Trophoblast cell (in vitro differentiated cells and primary cell): Measurements from ENCODE around the gene CRYBG2.

Source experiments
- DNase-seq, 2 donors: peaks; one replicate each; pipeline ENCODE4 v3.0.0-alpha.2; 2016
- H2AFZ ChIP-seq: 2 replicates; pipeline ENCODE4 v1.6.1; 2013; ENCODE audit warnings: low read length, moderate library complexity, mild to moderate bottlenecking; ENCODE audit not compliant: insufficient read depth, poor library complexity
- H2AK5ac ChIP-seq: 2 replicates; pipeline ENCODE4 v1.6.1; 2013; ENCODE audit warnings: mild to moderate bottlenecking, low read length
- H2BK120ac ChIP-seq: 2 replicates; pipeline ENCODE4 v1.6.1; 2013; ENCODE audit warnings: low read length, mild to moderate bottlenecking, moderate library complexity; ENCODE audit not compliant: insufficient read depth, poor library complexity
- H2BK12ac ChIP-seq: 2 replicates; pipeline ENCODE4 v1.6.1; 2013; ENCODE audit warnings: mild to moderate bottlenecking, low read length, moderate library complexity
- H2BK5ac ChIP-seq: 2 replicates; pipeline ENCODE4 v1.6.1; 2013; ENCODE audit warnings: low read length, low read depth, moderate library complexity, mild to moderate bottlenecking; ENCODE audit not compliant: poor library complexity
- H3K14ac ChIP-seq: 2 replicates; pipeline ENCODE4 v1.6.1; 2013; ENCODE audit warnings: mild to moderate bottlenecking, low read length
- H3K18ac ChIP-seq: 2 replicates; pipeline ENCODE4 v1.6.1; 2013; ENCODE audit warnings: mild to moderate bottlenecking, low read length
- H3K23ac ChIP-seq: 2 replicates; pipeline ENCODE4 v1.6.1; 2013; ENCODE audit warnings: low read length
- H3K27ac ChIP-seq: 2 replicates; pipeline ENCODE4 v1.5.1; 2013; ENCODE audit warnings: low read depth, mild to moderate bottlenecking, inconsistent platforms, low read length, moderate library complexity
- H3K27me3 ChIP-seq: 2 replicates; pipeline ENCODE4 v1.6.1; 2013; ENCODE audit warnings: inconsistent platforms, mild to moderate bottlenecking, low read length, moderate library complexity; ENCODE audit not compliant: insufficient read depth
- H3K36me3 ChIP-seq, 2 experiments: 1 replicate in 1 of 2; 2 replicates in 1 of 2; pipeline ENCODE4 v1.6.1; 2013; ENCODE audit warnings: low read length in 2 of 2, mild to moderate bottlenecking in 2 of 2, moderate library complexity in 1 of 2; ENCODE audit not compliant: insufficient read depth in 2 of 2, control insufficient read depth in 1 of 2
- H3K4ac ChIP-seq: 2 replicates; pipeline ENCODE4 v1.6.1; 2013; ENCODE audit warnings: low read depth, mild to moderate bottlenecking, low read length, moderate library complexity
- H3K4me1 ChIP-seq, 2 experiments: 1 replicate in 1 of 2; 2 replicates in 1 of 2; pipeline ENCODE4 v1.6.1; 2013; ENCODE audit warnings: low read length in 2 of 2, mild to moderate bottlenecking in 2 of 2, moderate library complexity in 1 of 2; ENCODE audit not compliant: insufficient read depth in 2 of 2, control insufficient read depth in 1 of 2
- H3K4me2 ChIP-seq: 2 replicates; pipeline ENCODE4 v1.6.1; 2013; ENCODE audit warnings: inconsistent platforms, mild to moderate bottlenecking, low read length, moderate library complexity
- H3K4me3 ChIP-seq: 2 replicates; pipeline ENCODE4 v1.5.1; 2013; ENCODE audit warnings: mild to moderate bottlenecking, low read depth, low read length, inconsistent platforms
- H3K79me1 ChIP-seq: one replicate; pipeline ENCODE4 v1.6.1; 2013; ENCODE audit warnings: low read length
- H3K79me2 ChIP-seq: 2 replicates; pipeline ENCODE4 v1.6.1; 2013; ENCODE audit warnings: low read length, mild to moderate bottlenecking; ENCODE audit not compliant: control insufficient read depth, insufficient read depth, poor library complexity
- H3K9ac ChIP-seq: 2 replicates; pipeline ENCODE4 v1.6.1; 2013; ENCODE audit warnings: mild to moderate bottlenecking, low read length
- H3K9me3 ChIP-seq: 2 replicates; pipeline ENCODE4 v1.6.1; 2013; ENCODE audit warnings: low read depth, mild to moderate bottlenecking, control low read depth, inconsistent platforms, low read length; ENCODE audit not compliant: insufficient read depth
- H4K12ac ChIP-seq: 2 replicates; pipeline ENCODE4 v1.6.1; 2013; ENCODE audit warnings: low read depth, mild to moderate bottlenecking, low read length, moderate library complexity
- H4K8ac ChIP-seq: 2 replicates; pipeline ENCODE4 v1.6.1; 2013; ENCODE audit warnings: low read depth, mild to moderate bottlenecking, low read length, moderate library complexity
- H4K91ac ChIP-seq: one replicate; pipeline ENCODE4 v1.6.1; 2013; ENCODE audit warnings: low read depth, mild to moderate bottlenecking, low read length, moderate library complexity
- WGBS: extraction: QIAGEN DNeasy Blood & Tissue Kit; methylation state at CpG from one replicate; pipeline ENCODE4 v1.1.7; 2013; ENCODE audit warnings: missing lambda C conversion rate; ENCODE audit not compliant: insufficient read length, insufficient coverage; ENCODE audit errors: extremely low coverage; 5-methylcytosine and 5-hydroxymethylcytosine counted together

The CRYBG2 gene

DNA sequence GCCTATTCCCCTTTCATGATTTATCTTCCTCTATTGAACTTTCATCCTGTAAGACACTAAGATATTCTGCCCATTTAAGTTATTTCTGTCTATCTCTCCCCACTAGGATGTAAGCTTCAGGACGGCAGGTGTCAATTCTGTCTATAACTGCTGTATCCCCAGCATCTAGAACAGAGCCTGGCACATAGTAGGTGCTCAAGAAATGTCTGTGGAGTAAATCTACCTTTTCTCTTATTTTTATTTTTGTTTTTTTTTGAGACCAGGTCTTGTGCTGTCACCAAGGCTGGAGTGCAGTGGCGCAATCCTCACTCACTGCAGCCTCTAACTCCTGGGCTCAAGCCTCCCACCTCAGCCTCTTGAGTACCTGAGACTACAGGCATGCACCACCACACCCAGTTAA is 30.5 kb downstream of the CRYBG2 start:
- Histone ChIP-seq H3K79me1 (no peaks in the 10 kb centered on the region), H3K4me2 (no peak overlapping the region), H2AFZ (no peak overlapping the region), H2AK5ac (no peak overlapping the region), H3K27me3 (no peaks in the 10 kb centered on the region), H3K18ac (no peak overlapping the region), H3K36me3 (peaks cover 38 to 44% of the 10 kb centered on the region in 2 experiments), H3K9ac (no peak overlapping the region), H3K14ac (no peak overlapping the region), H4K8ac (no peak overlapping the region), H3K4me1 (no peaks in the 10 kb centered on the region), H3K27ac (no peak overlapping the region), H4K12ac (no peak overlapping the region), H2BK120ac (no peak overlapping the region), H3K79me2 (no peaks in the 10 kb centered on the region), H3K23ac (no peak overlapping the region), H3K4me3 (no peak overlapping the region), H2BK12ac (no peak overlapping the region), H3K4ac (no peak overlapping the region), H3K9me3 (peaks cover 5% of the 10 kb centered on the region), H2BK5ac (no peak overlapping the region), H4K91ac (no peak overlapping the region)
- no peak for DNase-seq
- WGBS = no CpG with 5 or more reads among the region's 2 CpGs

DNA sequence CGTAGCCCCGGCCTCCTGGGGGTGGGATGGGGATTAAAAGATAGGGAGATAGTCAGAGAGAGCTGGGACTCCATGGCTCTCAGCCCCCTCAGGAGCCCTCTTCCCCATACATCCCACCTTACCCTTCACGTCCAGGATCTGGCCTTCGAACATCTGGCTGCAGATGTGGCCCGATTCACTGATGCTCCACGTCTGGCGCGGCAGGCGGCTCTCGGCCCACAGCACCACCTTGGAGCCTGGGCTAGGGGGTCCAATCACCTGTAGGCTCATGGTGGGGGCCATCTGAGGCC is 31.9 kb downstream of the CRYBG2 start:
- H2AK5ac ChIP-seq = no peak overlapping the region
- H2BK120ac ChIP-seq = no peak overlapping the region
- H3K4ac ChIP-seq = no peak overlapping the region
- no peak overlapping the region for H4K91ac ChIP-seq
- no peak overlapping the region for H4K12ac ChIP-seq
- H3K4me1 ChIP-seq = peaks cover 6 to 8% of the 10 kb centered on the region in 2 experiments
- no peak overlapping the region for H4K8ac ChIP-seq
- no peak overlapping the region for H3K23ac ChIP-seq
- no peak overlapping the region for H3K9ac ChIP-seq
- DNase-seq = no peak
- H2AFZ ChIP-seq = no peak overlapping the region
- H2BK12ac ChIP-seq = no peak overlapping the region
- H2BK5ac ChIP-seq = no peak overlapping the region
- WGBS = no CpG with 5 or more reads among the region's 10 CpGs
- H3K27ac ChIP-seq = no peak overlapping the region
- H3K79me2 ChIP-seq = no peaks in the 10 kb centered on the region
- no peaks in the 10 kb centered on the region for H3K79me1 ChIP-seq
- H3K14ac ChIP-seq = no peak overlapping the region
- H3K4me3 ChIP-seq = no peak overlapping the region
- H3K4me2 ChIP-seq = no peak overlapping the region
- H3K36me3 ChIP-seq = peaks cover 37 to 40% of the 10 kb centered on the region in 2 experiments
- no peak overlapping the region for H3K18ac ChIP-seq
- H3K9me3 ChIP-seq = peaks cover 5% of the 10 kb centered on the region
- H3K27me3 ChIP-seq = no peaks in the 10 kb centered on the region

DNA sequence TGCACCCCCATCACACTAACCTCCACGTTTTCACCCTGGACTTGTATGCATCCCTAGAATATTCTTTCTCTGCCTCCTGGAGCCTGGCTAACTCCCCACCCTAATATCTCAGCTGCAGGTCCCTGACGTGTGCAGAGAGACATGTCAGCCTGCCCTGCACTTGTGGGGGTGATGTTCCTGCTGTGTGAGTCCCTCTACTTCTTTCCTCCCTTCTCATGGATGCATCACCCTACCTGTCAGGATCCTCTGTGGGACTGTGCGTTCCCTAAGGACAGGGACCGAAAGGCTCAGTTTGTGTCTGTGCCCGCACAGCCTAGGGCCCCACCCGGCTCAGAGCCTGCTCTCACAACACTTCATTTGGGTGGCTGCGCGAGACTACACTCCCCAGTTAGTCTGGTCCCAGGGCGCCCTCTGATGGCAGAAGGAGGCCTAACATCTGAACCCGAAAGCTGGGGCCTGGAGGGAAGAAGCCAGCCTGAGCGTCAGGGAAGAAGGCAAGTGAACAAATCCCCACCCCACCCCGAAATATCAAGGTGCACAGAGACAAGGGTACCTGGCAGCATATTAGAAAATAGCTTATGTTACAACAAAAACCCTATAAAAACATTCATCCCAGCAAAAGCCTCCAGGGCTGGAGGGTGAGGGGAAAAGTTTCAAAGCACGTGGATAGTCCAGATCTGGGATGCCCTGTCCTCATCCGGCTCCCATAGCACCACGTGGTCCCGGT is 32.5 kb downstream of the CRYBG2 start:
- H3K23ac ChIP-seq = no peak overlapping the region
- H3K14ac ChIP-seq = no peak overlapping the region

DNA sequence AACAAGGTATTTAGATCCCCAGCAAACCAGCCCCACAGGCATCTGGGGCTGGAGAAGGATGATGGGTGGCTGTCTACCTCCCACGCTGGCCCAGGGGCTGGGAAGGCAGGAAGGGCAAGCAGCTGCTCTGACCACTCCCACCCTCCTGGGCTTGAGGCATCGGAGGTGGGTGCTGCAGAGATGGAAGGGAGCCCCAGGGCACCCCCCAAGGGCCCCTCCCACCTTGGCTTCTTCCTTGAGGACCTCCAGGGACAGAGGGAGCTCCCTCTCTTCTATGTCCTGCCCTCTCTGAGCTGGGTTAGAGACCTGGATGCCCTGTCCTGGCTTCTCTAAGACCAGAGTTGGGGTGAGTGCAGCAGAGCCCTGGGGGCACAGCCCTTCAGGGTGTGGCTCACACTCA is 33.0 kb downstream of the CRYBG2 start:
- H3K36me3 ChIP-seq = peaks cover 35 to 40% of the 10 kb centered on the region in 2 experiments
- H2BK120ac ChIP-seq = no peak overlapping the region
- no peak overlapping the region for H2BK12ac ChIP-seq
- no peak overlapping the region for H2AK5ac ChIP-seq
- no peak overlapping the region for H3K4me3 ChIP-seq
- no peaks in the 10 kb centered on the region for H3K79me2 ChIP-seq
- H3K9me3 ChIP-seq = peaks cover 5% of the 10 kb centered on the region
- no peaks in the 10 kb centered on the region for H3K27me3 ChIP-seq
- H3K79me1 ChIP-seq = no peaks in the 10 kb centered on the region
- H3K9ac ChIP-seq = no peak overlapping the region
- H3K4ac ChIP-seq = no peak overlapping the region
- no peak overlapping the region for H3K27ac ChIP-seq
- DNase-seq = no peak
- WGBS = no CpG with 5 or more reads among the region's 2 CpGs
- peaks cover 6 to 8% of the 10 kb centered on the region in 2 experiments for H3K4me1 ChIP-seq
- H4K91ac ChIP-seq = no peak overlapping the region
- H3K4me2 ChIP-seq = no peak overlapping the region
- H2BK5ac ChIP-seq = no peak overlapping the region
- no peak overlapping the region for H2AFZ ChIP-seq
- H4K12ac ChIP-seq = no peak overlapping the region
- H4K8ac ChIP-seq = no peak overlapping the region
- no peak overlapping the region for H3K23ac ChIP-seq
- H3K14ac ChIP-seq = no peak overlapping the region
- no peak overlapping the region for H3K18ac ChIP-seq

More for the DNA sequence above, 32.5 kb downstream of the CRYBG2 start:
- H2AK5ac ChIP-seq = no peak overlapping the region
- peak; percentile 77 to 94 for DNase-seq
- no peak overlapping the region for H2BK5ac ChIP-seq
- no peak overlapping the region for H4K12ac ChIP-seq
- H3K79me2 ChIP-seq = no peaks in the 10 kb centered on the region
- H3K4me1 ChIP-seq = peaks cover 6 to 8% of the 10 kb centered on the region in 2 experiments
- H4K91ac ChIP-seq = no peak overlapping the region
- H3K79me1 ChIP-seq = no peaks in the 10 kb centered on the region
- no peaks in the 10 kb centered on the region for H3K27me3 ChIP-seq
- H3K4me2 ChIP-seq = no peak overlapping the region
- no peak overlapping the region for H2AFZ ChIP-seq
- no peak overlapping the region for H3K27ac ChIP-seq
- peaks cover 5% of the 10 kb centered on the region for H3K9me3 ChIP-seq
- H3K4me3 ChIP-seq = no peak overlapping the region
- no peak overlapping the region for H4K8ac ChIP-seq
- peaks cover 37 to 40% of the 10 kb centered on the region in 2 experiments for H3K36me3 ChIP-seq
- no peak overlapping the region for H3K9ac ChIP-seq
- H3K18ac ChIP-seq = no peak overlapping the region
- H3K4ac ChIP-seq = no peak overlapping the region
- H2BK12ac ChIP-seq = no peak overlapping the region
- WGBS = no CpG with 5 or more reads among the region's 16 CpGs
- H2BK120ac ChIP-seq = no peak overlapping the region
